GM23248 (cell line): Measurements from ENCODE around the gene DCANP1. TPM values are rescaled to one million over a fixed set of nuclear protein-coding genes. Genes with fewer than 3 reads are reported as not detected.

Experiments used
- DNase-seq: peaks from one replicate; pipeline ENCODE4 v3.0.0-alpha.2; 2015
- H2AFZ ChIP-seq: fragments of 200-600 bp; sonication (generic); 2 replicates; pipeline ENCODE4 v1.6.1; 2016; ENCODE audit warnings: antibody characterized with exemption
- H3F3A ChIP-seq: fragments of 200-600 bp; sonication (generic); 2 replicates; pipeline ENCODE4 v1.6.1; 2016; ENCODE audit warnings: mild to moderate bottlenecking, antibody characterized with exemption, mixed run types; ENCODE audit not compliant: insufficient read depth
- H3K27ac ChIP-seq: fragments of 200-600 bp; sonication (generic); 2 replicates; pipeline ENCODE4 v1.5.1; 2016; ENCODE audit warnings: mild to moderate bottlenecking
- H3K27me3 ChIP-seq: fragments of 200-600 bp; sonication (generic); replicated peaks from 2 replicates; pipeline ENCODE4 v1.6.1; 2016; ENCODE audit warnings: mild to moderate bottlenecking; ENCODE audit not compliant: insufficient read depth
- H3K36me3 ChIP-seq: fragments of 200-600 bp; sonication (generic); 2 replicates; pipeline ENCODE4 v1.6.1; 2016; ENCODE audit warnings: low read depth, mild to moderate bottlenecking
- H3K4me1 ChIP-seq: fragments of 200-600 bp; sonication (generic); 2 replicates; pipeline ENCODE4 v1.6.1; 2016; ENCODE audit warnings: mild to moderate bottlenecking; ENCODE audit not compliant: insufficient read depth
- H3K4me2 ChIP-seq: fragments of 200-600 bp; sonication (generic); one replicate; pipeline ENCODE4 v1.6.1; 2016; ENCODE audit warnings: mild to moderate bottlenecking; ENCODE audit not compliant: unreplicated experiment
- H3K4me3 ChIP-seq: fragments of 200-600 bp; sonication (generic); 2 replicates; pipeline ENCODE4 v1.5.1; 2016; ENCODE audit warnings: mild to moderate bottlenecking
- H3K79me2 ChIP-seq: fragments of 200-600 bp; sonication (generic); 2 replicates; pipeline ENCODE4 v1.6.1; 2016; ENCODE audit warnings: mild to moderate bottlenecking; ENCODE audit not compliant: insufficient read depth
- H3K9ac ChIP-seq: fragments of 200-600 bp; sonication (generic); 2 replicates; pipeline ENCODE4 v1.6.1; 2016; ENCODE audit warnings: mild to moderate bottlenecking
- H3K9me2 ChIP-seq: fragments of 200-600 bp; sonication (generic); 2 replicates; pipeline ENCODE4 v1.6.1; 2016; ENCODE audit warnings: mixed run types, mild to moderate bottlenecking, moderate library complexity; ENCODE audit not compliant: insufficient read depth
- H3K9me3 ChIP-seq: fragments of 200-600 bp; sonication (generic); one replicate; pipeline ENCODE4 v1.6.1; 2017; ENCODE audit warnings: low read depth
- H4K20me1 ChIP-seq: fragments of 200-600 bp; sonication (generic); 2 replicates; pipeline ENCODE4 v1.6.0; 2016; ENCODE audit not compliant: insufficient read depth
- EZH2 ChIP-seq: fragments of 200-600 bp; sonication (generic); IDR thresholded peaks from 2 replicates; pipeline ENCODE4 v1.6.1; 2018; ENCODE audit warnings: antibody characterized with exemption, mild to moderate bottlenecking; ENCODE audit not compliant: insufficient read depth, poor library complexity, severe bottlenecking
- EZH2phosphoT487 ChIP-seq: fragments of 200-600 bp; sonication (generic); IDR thresholded peaks from 2 replicates; pipeline ENCODE4 v1.6.1; 2018; ENCODE audit warnings: antibody characterized with exemption, moderate library complexity, mild to moderate bottlenecking, low read depth; ENCODE audit not compliant: insufficient read depth
- WGBS, 2 experiments: methylation state at CpG; one replicate each; pipeline ENCODE4 v1.1.6; 2015 to 2017; ENCODE audit warnings: low lambda C conversion rate in 2 of 2, low coverage in 1 of 2; ENCODE audit errors: missing lambda C conversion rate in 2 of 2; 5-methylcytosine and 5-hydroxymethylcytosine counted together
- in situ Hi-C: fragments of 300-500 bp; cut with MboI; formaldehyde crosslinking; loops from 2 replicates; pipeline ENCODE4 v1.15.0; 2020
- polyA plus RNA-seq: library from polyadenylated mRNA; unstranded; fragments of >200 nt; fragmentation: Nextera tagmentation; extraction: Ambion mirVana; gene quantifications from 2 replicates; pipeline ENCODE4 v1.2.1, GENCODE V29; 2016
- total RNA-seq: library from RNA; depleted of rRNA; stranded (reverse); fragments of >200 nt; shearing (Covaris generic); gene quantifications from 2 replicates; pipeline ENCODE4 v1.2.3, GENCODE V29; 2014

DCANP1 gene
- total and polyA plus RNA-seq, 2 experiments from 2014 or later = not detected

GRCh38 chr5:135442431-135443160 is 4.6 kb downstream of the DCANP1 start:
- H2AFZ ChIP-seq = no peak overlapping the region
- H3F3A ChIP-seq = no peaks in the 10 kb centered on the region
- H3K36me3 ChIP-seq = no peaks in the 10 kb centered on the region
- in situ Hi-C loops = no loop called here
- H3K27me3 ChIP-seq = no peaks in the 10 kb centered on the region
- H3K9me2 ChIP-seq = no peaks in the 10 kb centered on the region
- H3K79me2 ChIP-seq = no peaks in the 10 kb centered on the region
- H3K4me3 ChIP-seq = no peak overlapping the region
- WGBS, 2 experiments = 72 to 75% methylated on average over 8 of the region's 8 CpGs
- no peaks in the 10 kb centered on the region for H3K9me3 ChIP-seq
- H4K20me1 ChIP-seq = no peaks in the 10 kb centered on the region
- no peak overlapping the region for H3K27ac ChIP-seq
- no peak overlapping the region for H3K9ac ChIP-seq
- no peak for TF ChIP-seq EZH2
- TF ChIP-seq EZH2phosphoT487 = no peak
- H3K4me2 ChIP-seq = no peak overlapping the region
- peaks cover 5% of the 10 kb centered on the region; the same call in 1 of the 2 replicates for H3K4me1 ChIP-seq
- no peak for DNase-seq

- in situ Hi-C loops = no loop called here
- H3K4me3 ChIP-seq = no peak overlapping the region
- no peaks in the 10 kb centered on the region for H3K27me3 ChIP-seq
- no peak overlapping the region for H3K9ac ChIP-seq
- no peak overlapping the region for H2AFZ ChIP-seq
- H3K9me2 ChIP-seq = no peaks in the 10 kb centered on the region
- no peaks in the 10 kb centered on the region for H3K9me3 ChIP-seq
- H4K20me1 ChIP-seq = no peaks in the 10 kb centered on the region
- 84% methylated on average over 4 of the region's 4 CpGs for WGBS, 2 experiments
- H3K4me2 ChIP-seq = no peak overlapping the region
- no peak overlapping the region for H3K27ac ChIP-seq
- DNase-seq = no peak
- H3F3A ChIP-seq = no peaks in the 10 kb centered on the region
- H3K79me2 ChIP-seq = no peaks in the 10 kb centered on the region
- no peaks in the 10 kb centered on the region for H3K36me3 ChIP-seq
- TF ChIP-seq EZH2phosphoT487 (no peak), EZH2 (no peak)
- H3K4me1 ChIP-seq = peaks cover 5% of the 10 kb centered on the region; the same call in 1 of the 2 replicates
Observed at GRCh38 chr5:135441919-135442318, 5.2 kb downstream of the DCANP1 start.

DNA sequence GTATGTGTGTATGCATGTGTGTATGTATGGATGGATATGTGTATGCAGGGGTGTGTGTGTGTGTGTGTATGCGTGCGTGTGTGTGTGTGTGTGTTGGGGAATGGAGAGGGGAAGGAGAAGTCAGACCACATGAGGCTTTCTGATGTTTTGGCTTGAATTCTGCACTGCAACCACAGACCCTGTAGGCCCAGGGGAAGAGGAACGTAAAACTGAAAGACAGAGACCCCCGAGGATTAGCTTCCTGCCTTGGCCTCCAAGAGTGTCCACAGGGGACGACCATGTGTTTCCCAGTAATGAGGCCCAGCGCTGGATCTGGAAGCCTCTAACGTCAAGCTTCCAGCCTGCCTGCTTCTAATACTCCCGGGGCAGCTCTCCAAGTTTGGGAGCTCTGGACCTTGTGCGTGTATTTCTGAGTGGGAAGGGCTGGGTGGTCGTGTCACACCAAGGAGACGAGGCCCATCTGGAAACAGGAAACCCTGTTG is 5.8 kb downstream of the DCANP1 start:
- Histone ChIP-seq H3K9me2 (no peaks in the 10 kb centered on the region), H3K4me2 (no peak overlapping the region), H3K4me3 (no peak overlapping the region), H4K20me1 (no peaks in the 10 kb centered on the region), H3K27ac (no peak overlapping the region), H3K27me3 (no peaks in the 10 kb centered on the region), H2AFZ (no peak overlapping the region), H3K9ac (no peak overlapping the region), H3K9me3 (no peaks in the 10 kb centered on the region), H3F3A (no peaks in the 10 kb centered on the region), H3K79me2 (no peaks in the 10 kb centered on the region), H3K36me3 (no peaks in the 10 kb centered on the region), H3K4me1 (peaks cover 5% of the 10 kb centered on the region; the same call in 1 of the 2 replicates)
- no peak for DNase-seq
- TF ChIP-seq EZH2 (no peak), EZH2phosphoT487 (no peak)
- 39 to 46% methylated on average over 11 of the region's 11 CpGs for whole genome bisulfite sequencing, 2 experiments
- in situ Hi-C loops = no loop called here

GRCh38 chr5:135440916-135441315 is 6.2 kb downstream of the DCANP1 start:
- no peak for DNase-seq
- no peaks in the 10 kb centered on the region for H4K20me1 ChIP-seq
- no peaks in the 10 kb centered on the region for H3K9me2 ChIP-seq
- no peaks in the 10 kb centered on the region for H3F3A ChIP-seq
- no peak overlapping the region for H3K4me2 ChIP-seq
- H3K4me3 ChIP-seq = no peak overlapping the region
- no peaks in the 10 kb centered on the region for H3K27me3 ChIP-seq
- WGBS, 2 experiments = 55 to 62% methylated on average over 6 of the region's 6 CpGs
- no peak overlapping the region for H2AFZ ChIP-seq
- no peaks in the 10 kb centered on the region for H3K79me2 ChIP-seq
- H3K36me3 ChIP-seq = no peaks in the 10 kb centered on the region
- H3K9ac ChIP-seq = no peak overlapping the region
- no peak for TF ChIP-seq EZH2phosphoT487
- TF ChIP-seq EZH2 = no peak
- no peak overlapping the region for H3K27ac ChIP-seq
- peaks cover 5% of the 10 kb centered on the region; the same call in 1 of the 2 replicates for H3K4me1 ChIP-seq
- H3K9me3 ChIP-seq = no peaks in the 10 kb centered on the region
- in situ Hi-C loops = no loop called here
